Kidney (tissue), 14 donors: ENCODE data around the gene AKAP9. TPM values are rescaled to one million over a fixed set of nuclear protein-coding genes. Genes with fewer than 3 reads are reported as not detected.
"Not testable (repeated sequence)": the region's sequence is repeated elsewhere in the genome, so short reads cannot be mapped to it uniquely, and the experiment has no call there.

Experiments used
- DNase-seq, 5 donors: peaks; one replicate each; pipeline ENCODE4 v3.0.0-alpha.2; 2013 to 2020
- FAIRE-seq: peaks from 2 replicates; lab custom pipeline; 2012; peaks lifted over from hg19 to GRCh38; lab: Jason Lieb, UNC
- H3K27ac ChIP-seq, 2 donors: one replicate each; pipeline ENCODE4 v1.7.0; 2013; ENCODE audit warnings: low read depth in 2 of 2, low read length in 2 of 2, inconsistent platforms in 1 of 2
- H3K27me3 ChIP-seq: one replicate; pipeline ENCODE4 v1.7.1; 2013; ENCODE audit warnings: low read length, inconsistent platforms; ENCODE audit not compliant: control insufficient read depth, insufficient read depth
- H3K36me3 ChIP-seq, 3 donors: one replicate each; pipeline versions ENCODE4 v1.7.0 to v1.7.1; 2013; ENCODE audit warnings: low read length in 3 of 3, control low read depth in 1 of 3, inconsistent platforms in 1 of 3; ENCODE audit not compliant: insufficient read depth in 3 of 3, control insufficient read depth in 2 of 3
- H3K4me1 ChIP-seq, 3 donors: one replicate each; pipeline versions ENCODE4 v1.7.0 to v1.7.1; 2013; ENCODE audit warnings: low read length in 3 of 3, inconsistent platforms in 1 of 3, low read depth in 1 of 3; ENCODE audit not compliant: control insufficient read depth in 2 of 3, insufficient read depth in 2 of 3
- H3K4me3 ChIP-seq, 3 donors: one replicate each; pipeline versions ENCODE4 v1.7.0 to v1.8.1; 2013; ENCODE audit warnings: low read length in 3 of 3, control low read depth in 1 of 3, inconsistent platforms in 1 of 3
- H3K9ac ChIP-seq, 3 donors: one replicate each; pipeline versions ENCODE4 v1.7.0 to v1.7.1; 2013; ENCODE audit warnings: low read length in 3 of 3, control low read depth in 1 of 3, inconsistent platforms in 1 of 3
- H3K9me3 ChIP-seq, 3 donors: one replicate each; pipeline versions ENCODE4 v1.7.0 to v1.7.1; 2013; ENCODE audit warnings: low read length in 3 of 3, control low read depth in 1 of 3, inconsistent platforms in 1 of 3; ENCODE audit not compliant: control insufficient read depth in 2 of 3, insufficient read depth in 1 of 3
- CTCF ChIP-seq: IDR thresholded peaks from 3 replicates; pipeline ENCODE4 v1.5.1; 2012; ENCODE audit warnings: mild to moderate bottlenecking, moderate library complexity, borderline replicate concordance; ENCODE audit not compliant: insufficient read depth; ENCODE audit errors: extremely low read depth
- intact Hi-C: fragments of 100-400 bp; cut with DNase I; formaldehyde crosslinking; loops from one replicate; pipeline ENCODE4 v1.11.1; 2022
- polyA plus RNA-seq: library from polyadenylated mRNA; stranded (reverse); fragments of 350-450 nt; fragmentation: Illumina TruSeq; extraction: RNeasy Lipid Tissue Mini Kit (QIAGEN cat#74804); gene quantifications from one replicate; pipeline ENCODE4 v1.2.3, GENCODE V29; 2014; ENCODE audit warnings: low read depth, low replicate concordance; ENCODE audit not compliant: insufficient read depth
- total RNA-seq: library from RNA; stranded (reverse); fragmentation: NEBNext Ultra II Directional; extraction: Animal tissue kit (Norgen Biotek cat#: 25700); gene quantifications from one replicate; pipeline ENCODE4 v1.2.1, GENCODE V29; 2021
- donor health status: control.
- donor health status: control.
- donor health status: control.
- donor health status: control.
- donor health status: control.
- donor health status: DM: yes; HTN: yes; CAD: no.
- donor health status: Normal renal cell carcinoma (clear cell type).

Gene AKAP9
- total and polyA plus RNA-seq, 2 donors from 2014 or later, result 18.5 to 66.8 TPM

- Histone ChIP-seq H3K27ac (no peak overlapping the region), H3K9me3 (no peaks in the 10 kb centered on the region), H3K9ac (peak overlapping the region in 1 of 3 donors; percentile 41), H3K27me3 (no peaks in the 10 kb centered on the region), H3K4me1 (peaks cover 0 to 7% (median 6%) of the 10 kb centered on the region in 3 donors), H3K36me3 (no peaks in the 10 kb centered on the region), H3K4me3 (peak overlapping the region; percentile 1 to 34 (median 10))
- FAIRE-seq, result no peak
- intact Hi-C loops, result no loop called here
- peak in 2 of 5 donors; percentile 3 to 4 for DNase-seq
- TF ChIP-seq CTCF, result no peak
These were observed 1.6 kb downstream of the AKAP9 start for GRCh38 chr7:91942312-91942711.

- H3K27me3 ChIP-seq, DNase-seq, H3K36me3 ChIP-seq, FAIRE-seq, H3K4me3 ChIP-seq, intact Hi-C loops, H3K9ac ChIP-seq, H3K9me3 ChIP-seq, H3K4me1 ChIP-seq, H3K27ac ChIP-seq: not testable (repeated sequence)
These were observed 4.3 kb downstream of the AKAP9 start for GRCh38 chr7:91944970-91945369.

GRCh38 chr7:91945476-91945875 lies 4.8 kb downstream of the AKAP9 start:
- intact Hi-C loops, result no loop called here
- no peaks in the 10 kb centered on the region for H3K9me3 ChIP-seq
- no peak overlapping the region for H3K4me3 ChIP-seq
- no peaks in the 10 kb centered on the region for H3K36me3 ChIP-seq
- FAIRE-seq (peak; percentile 25), DNase-seq (no peak)
- no peaks in the 10 kb centered on the region for H3K27me3 ChIP-seq
- H3K4me1 ChIP-seq, result peaks cover 0 to 4% (median 0%) of the 10 kb centered on the region in 3 donors
- no peak overlapping the region for H3K9ac ChIP-seq
- TF ChIP-seq CTCF, result no peak
- H3K27ac ChIP-seq, result no peak overlapping the region

GRCh38 chr7:91946549-91946948 lies 5.9 kb downstream of the AKAP9 start:
- no peak for TF ChIP-seq CTCF
- peaks cover 0 to 4% (median 0%) of the 10 kb centered on the region in 3 donors for H3K4me1 ChIP-seq

More at GRCh38 chr7:91946549-91946948, 5.9 kb downstream of the AKAP9 start:
- Histone ChIP-seq H3K4me3 (no peak overlapping the region), H3K9me3 (no peaks in the 10 kb centered on the region), H3K27me3 (no peaks in the 10 kb centered on the region), H3K9ac (no peak overlapping the region), H3K27ac (no peak overlapping the region), H3K36me3 (no peaks in the 10 kb centered on the region)
- FAIRE-seq, result peak; percentile 17
- DNase-seq, result no peak
- intact Hi-C loops, result no loop called here
